Epithelial cell of esophagus (primary cell): ENCODE results near the gene MTA1.

Experiments used
- DNase-seq: peaks from one replicate; pipeline ENCODE4 v3.0.0; 2010; ENCODE audit warnings: low read depth
- H3K4me3 ChIP-seq: 2 replicates; pipeline ENCODE4 v1.5.1; 2011; ENCODE audit warnings: mild to moderate bottlenecking, low read length, control low read depth
- TF ChIP-seq, protein P1 (sequence below): IDR thresholded peaks from 2 replicates; pipeline ENCODE4 v1.5.1; 2011; ENCODE audit warnings: low read depth, mild to moderate bottlenecking, low read length, control low read depth, inconsistent platforms; ENCODE audit not compliant: insufficient read depth; ENCODE audit errors: missing control alignments

Gene MTA1

DNA sequence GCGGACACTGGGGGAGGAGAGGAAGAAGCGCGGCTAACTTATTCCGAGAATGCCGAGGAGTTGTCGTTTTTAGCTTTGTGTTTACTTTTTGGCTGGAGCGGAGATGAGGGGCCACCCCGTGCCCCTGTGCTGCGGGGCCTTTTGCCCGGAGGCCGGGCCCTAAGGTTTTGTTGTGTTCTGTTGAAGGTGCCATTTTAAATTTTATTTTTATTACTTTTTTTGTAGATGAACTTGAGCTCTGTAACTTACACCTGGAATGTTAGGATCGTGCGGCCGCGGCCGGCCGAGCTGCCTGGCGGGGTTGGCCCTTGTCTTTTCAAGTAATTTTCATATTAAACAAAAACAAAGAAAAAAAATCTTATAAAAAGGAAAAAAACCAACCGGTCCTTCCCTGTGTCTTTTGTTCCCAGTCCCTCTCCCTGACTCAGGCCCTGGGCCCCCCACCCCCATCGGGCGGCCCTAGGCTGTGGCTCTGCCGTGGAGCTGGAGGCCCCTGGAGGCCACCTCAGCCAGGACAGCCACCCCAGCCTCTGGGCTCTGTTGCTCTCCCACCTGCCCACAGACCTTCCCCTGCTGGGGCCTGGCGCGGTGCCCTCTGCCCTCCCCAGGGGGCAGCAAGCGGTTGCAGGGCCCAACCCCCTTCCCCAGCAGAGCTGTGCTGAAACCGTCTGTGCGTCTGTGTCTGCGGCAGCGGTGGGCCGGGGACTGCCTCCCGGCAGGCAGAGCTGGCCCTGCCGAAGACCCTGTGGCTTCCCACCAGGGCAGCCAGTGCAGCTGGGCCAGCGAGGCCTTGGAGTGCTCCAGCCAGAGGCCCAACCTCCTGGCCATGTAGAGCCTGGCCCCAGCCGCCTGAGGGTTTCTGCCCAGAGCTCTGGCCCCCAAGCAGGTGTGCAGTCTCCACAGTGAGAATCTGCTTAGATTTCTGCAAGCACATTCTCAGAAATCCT is 51.0 kb downstream of the MTA1 start:
- TF ChIP-seq, protein P1, sequence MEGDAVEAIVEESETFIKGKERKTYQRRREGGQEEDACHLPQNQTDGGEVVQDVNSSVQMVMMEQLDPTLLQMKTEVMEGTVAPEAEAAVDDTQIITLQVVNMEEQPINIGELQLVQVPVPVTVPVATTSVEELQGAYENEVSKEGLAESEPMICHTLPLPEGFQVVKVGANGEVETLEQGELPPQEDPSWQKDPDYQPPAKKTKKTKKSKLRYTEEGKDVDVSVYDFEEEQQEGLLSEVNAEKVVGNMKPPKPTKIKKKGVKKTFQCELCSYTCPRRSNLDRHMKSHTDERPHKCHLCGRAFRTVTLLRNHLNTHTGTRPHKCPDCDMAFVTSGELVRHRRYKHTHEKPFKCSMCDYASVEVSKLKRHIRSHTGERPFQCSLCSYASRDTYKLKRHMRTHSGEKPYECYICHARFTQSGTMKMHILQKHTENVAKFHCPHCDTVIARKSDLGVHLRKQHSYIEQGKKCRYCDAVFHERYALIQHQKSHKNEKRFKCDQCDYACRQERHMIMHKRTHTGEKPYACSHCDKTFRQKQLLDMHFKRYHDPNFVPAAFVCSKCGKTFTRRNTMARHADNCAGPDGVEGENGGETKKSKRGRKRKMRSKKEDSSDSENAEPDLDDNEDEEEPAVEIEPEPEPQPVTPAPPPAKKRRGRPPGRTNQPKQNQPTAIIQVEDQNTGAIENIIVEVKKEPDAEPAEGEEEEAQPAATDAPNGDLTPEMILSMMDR: no peak
- no peak overlapping the region for H3K4me3 ChIP-seq
- no peak for DNase-seq

DNA sequence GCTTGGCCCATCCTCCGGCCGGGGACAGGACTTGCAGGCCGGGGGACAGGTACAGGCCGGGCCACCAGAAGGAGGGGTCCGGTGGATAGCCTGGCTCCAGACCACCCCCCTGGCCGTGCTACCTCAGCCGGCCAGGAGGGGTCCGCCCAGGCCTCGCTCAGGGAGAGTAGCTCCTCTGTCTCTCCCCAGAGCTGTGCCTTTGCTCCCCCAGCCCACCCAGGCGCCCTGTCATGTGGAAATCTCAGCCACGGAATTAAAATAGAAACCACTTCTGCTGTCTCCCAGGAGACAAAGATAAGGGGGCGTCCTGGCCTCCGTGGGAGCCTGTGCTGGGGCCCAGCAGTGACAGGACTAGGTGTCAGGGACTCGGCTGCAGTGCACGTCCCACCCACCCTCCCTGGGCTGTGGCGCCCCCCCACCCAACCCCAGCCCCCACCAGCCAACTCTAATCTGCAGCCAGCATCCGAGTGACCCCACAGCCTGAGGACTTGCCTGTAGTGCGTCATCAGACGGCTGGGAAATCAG is 51.7 kb downstream of the MTA1 start:
- TF ChIP-seq, protein P1: no peak
- no peak for DNase-seq
- H3K4me3 ChIP-seq: no peak overlapping the region

- H3K4me3 ChIP-seq: no peak overlapping the region
- TF ChIP-seq, protein P1: no peak
- no peak for DNase-seq
These were observed 52.3 kb downstream of the MTA1 start for GRCh38 chr14:105471823-105472485.

GRCh38 chr14:105472486-105472991 is 52.9 kb downstream of the MTA1 start:
- TF ChIP-seq, protein P1: no peak
- H3K4me3 ChIP-seq: no peak overlapping the region
- DNase-seq: no peak

DNA sequence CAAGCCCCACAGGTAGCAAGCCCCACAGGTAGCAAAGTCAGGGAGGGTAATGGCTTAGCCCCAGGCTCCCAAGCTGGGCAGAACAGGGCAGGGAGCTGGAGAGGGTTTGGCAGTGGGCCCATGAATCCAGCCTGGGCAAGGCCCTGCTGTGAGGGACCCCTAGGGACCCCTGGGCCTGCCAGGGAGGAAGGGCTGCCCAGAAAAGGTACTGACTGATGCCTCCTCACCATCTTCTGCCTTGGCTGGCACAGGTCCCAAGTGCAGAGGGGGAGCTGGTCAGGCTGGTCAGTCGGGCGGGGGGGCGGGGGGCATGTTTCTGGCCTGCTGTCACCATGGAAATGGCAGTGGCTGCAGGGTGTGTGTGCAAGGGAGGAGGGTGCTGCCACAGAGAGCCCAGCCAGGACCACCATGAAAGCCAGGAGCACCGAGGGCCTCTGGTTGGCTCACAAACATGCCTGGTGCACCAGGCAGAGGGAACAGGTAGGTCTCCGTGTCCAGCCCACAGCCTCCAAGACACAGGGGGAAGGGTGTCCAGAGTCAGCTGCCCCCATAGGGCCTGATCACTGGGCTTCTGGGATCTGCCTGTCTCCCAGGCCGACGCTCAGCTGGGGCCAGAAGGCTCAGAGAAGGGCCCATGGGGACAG is 53.5 kb downstream of the MTA1 start:
- TF ChIP-seq, protein P1: no peak
- DNase-seq: no peak
- H3K4me3 ChIP-seq: no peak overlapping the region

GRCh38 chr14:105473677-105474482 is 54.3 kb downstream of the MTA1 start:
- TF ChIP-seq, protein P1: no peak
- peak; percentile 82 for DNase-seq
- peak overlapping the region; percentile 42 for H3K4me3 ChIP-seq
